ENCODE results near the gene LYZL2. TPM values are rescaled to one million over a fixed set of nuclear protein-coding genes. Genes with fewer than 3 reads are reported as not detected.

Gene LYZL2
- polyA plus RNA-seq, 1 donor from 2014 or later, result not detected

GRCh38 chr10:30573721-30574431 lies 55.7 kb downstream of the LYZL2 start:
- no peak overlapping the region for H2AFZ ChIP-seq (ENCODE audit: low read depth, low read length)

GRCh38 chr10:30565449-30565848 lies 64.1 kb downstream of the LYZL2 start:
- H3K9me3 ChIP-seq (ENCODE audit: low read length), result no peaks in the 10 kb centered on the region
- no peak overlapping the region for H3K4me2 ChIP-seq (ENCODE audit: low read length)
- H3K79me2 ChIP-seq (replicated peaks; ENCODE audit: insufficient read depth, low read length), result no peaks in the 10 kb centered on the region
- no peak overlapping the region for H3K4me3 ChIP-seq (ENCODE audit: low read length)
- no peak overlapping the region for H3K9ac ChIP-seq (ENCODE audit: low read length)
- no peaks in the 10 kb centered on the region for H3K9me2 ChIP-seq (ENCODE audit: insufficient read depth, low read length)
- no peaks in the 10 kb centered on the region for H3F3A ChIP-seq (ENCODE audit: insufficient read depth, low read length, poor library complexity, severe bottlenecking)
- no peaks in the 10 kb centered on the region for H4K20me1 ChIP-seq (ENCODE audit: insufficient read depth)
- no peaks in the 10 kb centered on the region for H3K27me3 ChIP-seq (ENCODE audit: insufficient read depth, low read depth, low read length)
- H3K36me3 ChIP-seq (ENCODE audit: insufficient read depth, low read length), result no peaks in the 10 kb centered on the region
- TF ChIP-seq CTCF (IDR thresholded peaks at IDR 0.05; ENCODE audit: poor library complexity, severe bottlenecking) (no peak), EP300 (conservative IDR thresholded peaks at IDR 0.05; ENCODE audit: poor library complexity, severe bottlenecking) (no peak)
- no peak overlapping the region for H3K27ac ChIP-seq (ENCODE audit: low read length)
- H2AFZ ChIP-seq (ENCODE audit: low read depth, low read length), result no peak overlapping the region

More at GRCh38 chr10:30573721-30574431, 55.7 kb downstream of the LYZL2 start:
- H3K79me2 ChIP-seq (replicated peaks; ENCODE audit: insufficient read depth, low read length), result no peaks in the 10 kb centered on the region
- H3K9ac ChIP-seq (ENCODE audit: low read length), result no peak overlapping the region
- H3K9me3 ChIP-seq (ENCODE audit: low read length), result no peaks in the 10 kb centered on the region
- no peaks in the 10 kb centered on the region for H3K9me2 ChIP-seq (ENCODE audit: insufficient read depth, low read length)
- H3K27ac ChIP-seq (ENCODE audit: low read length), result no peak overlapping the region
- TF ChIP-seq CTCF (IDR thresholded peaks at IDR 0.05; ENCODE audit: poor library complexity, severe bottlenecking), result no peak
- TF ChIP-seq POLR2AphosphoS5 (IDR thresholded peaks at IDR 0.05), result no peak
- no peak for TF ChIP-seq MXI1 (conservative IDR thresholded peaks at IDR 0.05; ENCODE audit: poor library complexity, severe bottlenecking)
- no peak for TF ChIP-seq SMC3 (conservative IDR thresholded peaks at IDR 0.05; ENCODE audit: poor library complexity)
- no peak for TF ChIP-seq RAD21 (conservative IDR thresholded peaks at IDR 0.05)
- TF ChIP-seq EP300 (conservative IDR thresholded peaks at IDR 0.05; ENCODE audit: poor library complexity, severe bottlenecking), result no peak
- TF ChIP-seq EZH2 (IDR thresholded peaks at IDR 0.05; ENCODE audit: borderline replicate concordance, insufficient read depth, low read length, poor library complexity, severe bottlenecking), result no peak
- no peak for TF ChIP-seq REST (IDR thresholded peaks at IDR 0.05; ENCODE audit: borderline replicate concordance)
- no peak for TF ChIP-seq TAF1 (IDR thresholded peaks at IDR 0.05; ENCODE audit: low read depth)
- no peaks in the 10 kb centered on the region for H4K20me1 ChIP-seq (ENCODE audit: insufficient read depth)
- no peak overlapping the region for H3K4me2 ChIP-seq (ENCODE audit: low read length)
- no peaks in the 10 kb centered on the region for H3F3A ChIP-seq (ENCODE audit: insufficient read depth, low read length, poor library complexity, severe bottlenecking)
- H3K36me3 ChIP-seq (ENCODE audit: insufficient read depth, low read length), result no peaks in the 10 kb centered on the region
- H3K27me3 ChIP-seq (ENCODE audit: insufficient read depth, low read depth, low read length), result no peaks in the 10 kb centered on the region
- no peak overlapping the region for H3K4me3 ChIP-seq (ENCODE audit: low read length)

All from neural cell (in vitro differentiated cells).